SU-DHL-6 (cell line): ENCODE data around the gene ASTN2.

Experiments used
- H2AFZ ChIP-seq: fragments of 200-600 bp; sonication (generic); 2 replicates; pipeline ENCODE4 v1.6.1; 2014; ENCODE audit warnings: low read depth, mild to moderate bottlenecking, moderate library complexity, mixed read lengths, antibody characterized with exemption, low read length; ENCODE audit not compliant: severe bottlenecking
- H3F3A ChIP-seq: fragments of 200-600 bp; shearing (Covaris generic); 2 replicates; pipeline ENCODE4 v1.6.0; 2016; ENCODE audit warnings: antibody characterized with exemption, mild to moderate bottlenecking; ENCODE audit not compliant: insufficient read depth
- H3K27ac ChIP-seq: fragments of 200-600 bp; sonication (generic); 2 replicates; pipeline ENCODE4 v1.5.1; 2016; ENCODE audit warnings: low read depth, mild to moderate bottlenecking, low read length, moderate library complexity, mixed read lengths
- H3K27me3 ChIP-seq: fragments of 200-600 bp; sonication (generic), shearing (Covaris generic); 2 replicates; pipeline ENCODE4 v1.6.0; 2014; ENCODE audit warnings: mild to moderate bottlenecking, low read length
- H3K36me3 ChIP-seq: fragments of 200-600 bp; sonication (generic); 2 replicates; pipeline ENCODE4 v1.6.1; 2014; ENCODE audit warnings: mild to moderate bottlenecking, low read length, mixed read lengths
- H3K4me2 ChIP-seq: fragments of 300-600, 200-600 bp; shearing (Covaris generic), sonication (generic); 2 replicates; pipeline ENCODE4 v1.6.0; 2014; ENCODE audit warnings: low read length, low read depth, mild to moderate bottlenecking; ENCODE audit not compliant: poor library complexity, severe bottlenecking
- H3K4me3 ChIP-seq: fragments of 200-600 bp; sonication (generic); 2 replicates; pipeline ENCODE4 v1.5.1; 2014; ENCODE audit warnings: antibody characterized with exemption, low read length, mild to moderate bottlenecking, mixed read lengths; ENCODE audit not compliant: insufficient read depth, poor library complexity, severe bottlenecking
- H3K79me2 ChIP-seq: fragments of 200-600 bp; sonication (generic); 2 replicates; pipeline ENCODE4 v1.6.1; 2014; ENCODE audit warnings: mild to moderate bottlenecking, low read length, moderate library complexity; ENCODE audit not compliant: insufficient read depth
- H3K9ac ChIP-seq: fragments of 200-600 bp; sonication (generic); 2 replicates; pipeline ENCODE4 v1.7.0; 2014; ENCODE audit warnings: mild to moderate bottlenecking, low read length
- H3K9me2 ChIP-seq: fragments of 200-600 bp; sonication (generic); replicated peaks from 2 replicates; pipeline ENCODE4 v1.6.1; 2014; ENCODE audit warnings: low read length; ENCODE audit not compliant: insufficient read depth
- H3K9me3 ChIP-seq: fragments of 200-600 bp; sonication (generic); 2 replicates; pipeline ENCODE4 v1.6.1; 2014; ENCODE audit warnings: low read length, mixed read lengths; ENCODE audit not compliant: insufficient read depth
- H4K20me1 ChIP-seq: fragments of 200-600 bp; sonication (generic); 2 replicates; pipeline ENCODE4 v1.6.1; 2014; ENCODE audit warnings: low read depth, mild to moderate bottlenecking, antibody characterized with exemption, low read length, moderate library complexity, mixed read lengths
- CTCF ChIP-seq: fragments of 200-600 bp; sonication (generic); IDR thresholded peaks from one replicate; pipeline ENCODE4 v1.5.1; 2017; ENCODE audit warnings: antibody characterized with exemption, mild to moderate bottlenecking, low read length, moderate library complexity; ENCODE audit not compliant: insufficient read depth, poor library complexity, severe bottlenecking
- EZH2phosphoT487 ChIP-seq: fragments of 200-600 bp; sonication (generic), shearing (Covaris generic); conservative IDR thresholded peaks from 2 replicates; pipeline ENCODE4 v1.6.1; 2018; ENCODE audit warnings: mild to moderate bottlenecking, antibody characterized with exemption, low read length, moderate library complexity, mixed read lengths

Gene ASTN2

GRCh38 chr9:116549061-116549664 lies 865.7 kb downstream of the ASTN2 start:
- Histone ChIP-seq H3K79me2 (no peaks in the 10 kb centered on the region), H3K9ac (no peak overlapping the region), H2AFZ (no peak overlapping the region), H3K9me2 (no peaks in the 10 kb centered on the region), H3K36me3 (no peaks in the 10 kb centered on the region), H4K20me1 (no peaks in the 10 kb centered on the region), H3K4me2 (no peak overlapping the region), H3K27me3 (no peaks in the 10 kb centered on the region), H3K9me3 (no peaks in the 10 kb centered on the region), H3F3A (no peaks in the 10 kb centered on the region), H3K4me3 (no peak overlapping the region), H3K27ac (no peak overlapping the region)
- no peak for TF ChIP-seq CTCF
- TF ChIP-seq EZH2phosphoT487: no peak

- H4K20me1 ChIP-seq: no peaks in the 10 kb centered on the region
- H3K36me3 ChIP-seq: no peaks in the 10 kb centered on the region
- TF ChIP-seq EZH2phosphoT487 (no peak), CTCF (no peak)
- no peaks in the 10 kb centered on the region for H3K27me3 ChIP-seq
- H3K9me2 ChIP-seq: no peaks in the 10 kb centered on the region
- no peak overlapping the region for H3K27ac ChIP-seq
- no peak overlapping the region for H3K9ac ChIP-seq
- H3K4me2 ChIP-seq: no peak overlapping the region
- H3K4me3 ChIP-seq: no peak overlapping the region
- H2AFZ ChIP-seq: no peak overlapping the region
- no peaks in the 10 kb centered on the region for H3K79me2 ChIP-seq
- H3F3A ChIP-seq: no peaks in the 10 kb centered on the region
- no peaks in the 10 kb centered on the region for H3K9me3 ChIP-seq
Observed at GRCh38 chr9:116547729-116548426, 867.0 kb downstream of the ASTN2 start.

- Histone ChIP-seq H3K4me2 (no peak overlapping the region), H4K20me1 (no peaks in the 10 kb centered on the region), H3K4me3 (no peak overlapping the region)
Observed at GRCh38 chr9:116546711-116547581, 867.9 kb downstream of the ASTN2 start.

More at GRCh38 chr9:116546711-116547581, 867.9 kb downstream of the ASTN2 start:
- H3K9me2 ChIP-seq: no peaks in the 10 kb centered on the region
- no peaks in the 10 kb centered on the region for H3K79me2 ChIP-seq
- H3K9me3 ChIP-seq: no peaks in the 10 kb centered on the region
- H3K27ac ChIP-seq: no peak overlapping the region
- H2AFZ ChIP-seq: no peak overlapping the region
- H3F3A ChIP-seq: no peaks in the 10 kb centered on the region
- TF ChIP-seq EZH2phosphoT487 (no peak), CTCF (no peak)
- H3K27me3 ChIP-seq: no peaks in the 10 kb centered on the region
- H3K9ac ChIP-seq: no peak overlapping the region
- no peaks in the 10 kb centered on the region for H3K36me3 ChIP-seq
